ENCODE data around the gene MAP3K7CL.

GRCh38 chr21:29178926-29179325, 48.5 kb downstream of the MAP3K7CL start:
- no peak for TF ChIP-seq EP300 (IDR thresholded peaks at IDR 0.05; ENCODE audit: borderline replicate concordance)
- no peak for TF ChIP-seq MAX (IDR thresholded peaks at IDR 0.05)
- TF ChIP-seq CEBPB (IDR thresholded peaks at IDR 0.05) = no peak
- TF ChIP-seq ZBTB7A (IDR thresholded peaks at IDR 0.05; ENCODE audit: low read depth) = no peak
- TF ChIP-seq REST (IDR thresholded peaks at IDR 0.05; ENCODE audit: low read depth) = no peak
- no peak for TF ChIP-seq RAD21 (IDR thresholded peaks at IDR 0.05; ENCODE audit: low read depth)
- no peak for TF ChIP-seq TAF1 (IDR thresholded peaks at IDR 0.05; ENCODE audit: low read depth)
- no peak for TF ChIP-seq FOXM1 (IDR thresholded peaks at IDR 0.05; ENCODE audit: borderline replicate concordance, low read depth)
- TF ChIP-seq TCF12 (IDR thresholded peaks at IDR 0.05; ENCODE audit: low read depth) = no peak

Measured in Ishikawa (cell line).